ENCODE measurements around the gene ADH1C.
A peak's percentile ranks its signal among the peaks of the same experiment; 100 is the strongest.
"Not testable (repeated sequence)": the region's sequence is repeated elsewhere in the genome, so short reads cannot be mapped to it uniquely, and the experiment has no call there.

ADH1C gene

DNA sequence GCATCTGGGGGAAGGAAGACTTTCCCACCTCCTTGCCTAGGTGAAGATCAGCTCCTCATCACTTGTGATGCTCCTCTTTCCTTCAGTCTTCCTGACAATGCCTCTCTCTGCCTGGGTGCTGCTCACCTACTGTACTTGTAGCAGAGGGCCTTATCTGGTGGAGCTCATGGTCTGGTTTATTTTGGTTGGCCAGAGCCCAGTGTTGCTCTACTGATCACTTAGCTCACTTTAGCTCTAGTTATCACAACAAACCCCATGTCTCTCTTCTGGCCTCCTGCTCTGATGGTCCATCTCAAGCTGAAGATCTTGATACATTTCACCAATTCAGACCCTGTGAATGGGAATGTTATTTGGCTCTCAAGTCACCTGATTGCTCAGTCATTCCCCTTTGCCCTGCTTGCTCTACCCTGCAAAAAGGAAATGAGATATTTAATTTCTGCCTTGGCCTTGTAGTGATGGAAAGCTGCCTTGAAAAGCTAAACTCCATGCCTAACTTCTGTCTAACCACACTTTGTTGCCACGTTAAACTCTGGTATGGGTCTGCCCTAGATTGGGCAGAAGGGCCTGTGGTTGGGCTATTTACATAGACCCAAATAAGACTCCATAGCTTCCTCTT is 30.3 kb upstream of the ADH1C start:
- no peak for TF ChIP-seq Cebpa-rat (IDR thresholded peaks at IDR 0.05)
- no peak overlapping the region for H3K4me3 ChIP-seq
- H3K36me3 ChIP-seq, result no peaks in the 10 kb centered on the region
- H3K9me3 ChIP-seq, result no peaks in the 10 kb centered on the region
- peaks cover 6% of the 10 kb centered on the region for H3K4me1 ChIP-seq
- no peak overlapping the region for H3K9ac ChIP-seq
- no peaks in the 10 kb centered on the region for H3K27me3 ChIP-seq
- H3K4me2 ChIP-seq, result no peak overlapping the region
- no peaks in the 10 kb centered on the region for H4K20me1 ChIP-seq
- no peak overlapping the region for H3K27ac ChIP-seq

DNA sequence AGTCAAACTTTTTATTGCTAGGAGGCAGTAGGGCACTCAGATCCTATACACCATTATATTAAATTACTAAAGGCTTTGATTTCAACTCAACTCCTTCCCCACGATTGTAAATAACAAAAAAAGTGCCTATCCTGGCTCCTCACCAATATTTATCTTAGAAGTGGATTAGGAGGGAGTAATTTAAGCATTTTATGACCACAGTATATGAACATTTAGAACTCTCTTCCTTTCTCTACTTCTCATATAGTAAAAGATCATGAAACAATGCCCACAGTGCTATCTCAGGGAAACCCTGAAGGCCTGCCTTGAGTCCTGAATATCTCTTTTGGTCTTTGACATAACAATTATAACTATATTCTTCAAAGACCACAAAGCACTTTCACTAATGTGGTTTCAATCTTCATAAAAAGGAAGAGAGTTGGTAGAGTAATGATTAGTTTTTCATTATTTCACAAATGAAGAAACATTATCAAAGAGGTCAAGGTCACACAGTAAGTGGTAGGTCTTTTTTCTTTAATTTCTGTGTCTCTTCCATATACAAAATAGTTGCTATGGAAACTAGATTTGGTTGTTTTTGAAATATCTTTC is 29.1 kb upstream of the ADH1C start:
- Histone ChIP-seq H4K20me1 (no peaks in the 10 kb centered on the region), H3K36me3 (no peaks in the 10 kb centered on the region), H3K27me3 (no peaks in the 10 kb centered on the region), H3K4me2 (no peak overlapping the region), H3K27ac (no peak overlapping the region), H3K9me3 (no peaks in the 10 kb centered on the region), H3K9ac (no peak overlapping the region), H3K4me3 (no peak overlapping the region), H3K4me1 (peaks cover 6% of the 10 kb centered on the region)
- no peak for TF ChIP-seq Cebpa-rat (IDR thresholded peaks at IDR 0.05)

DNA sequence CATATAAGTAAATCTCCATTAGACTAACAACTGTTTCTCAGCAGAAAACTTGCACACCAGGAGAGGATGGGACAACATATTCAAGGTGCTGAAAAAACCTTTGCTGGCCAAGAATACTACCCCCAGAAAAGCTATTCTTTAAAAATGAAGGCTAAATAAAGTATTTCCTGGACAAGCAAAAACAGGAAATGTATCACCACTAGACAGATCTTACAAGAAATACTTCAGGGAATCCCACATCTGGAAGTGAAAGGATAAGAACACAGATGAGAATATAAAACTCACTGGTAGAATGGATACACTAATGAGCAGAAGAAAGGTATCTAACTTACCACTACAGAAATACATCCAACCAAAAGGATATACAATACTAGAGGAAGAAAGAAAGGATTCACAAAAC is 27.0 kb upstream of the ADH1C start:
- Histone ChIP-seq H3K4me2 (peak overlapping the region; percentile 32; the same call in 1 of the 2 replicates), H3K27ac (no peak overlapping the region), H3K9me3 (peaks cover 3% of the 10 kb centered on the region; the same call in 1 of the 2 replicates), H3K36me3 (no peaks in the 10 kb centered on the region), H4K20me1 (no peaks in the 10 kb centered on the region), H3K27me3 (no peaks in the 10 kb centered on the region), H3K4me3 (no peak overlapping the region), H3K9ac (no peak overlapping the region), H3K4me1 (peaks cover 6% of the 10 kb centered on the region)
- no peak for TF ChIP-seq Cebpa-rat (IDR thresholded peaks at IDR 0.05)

DNA sequence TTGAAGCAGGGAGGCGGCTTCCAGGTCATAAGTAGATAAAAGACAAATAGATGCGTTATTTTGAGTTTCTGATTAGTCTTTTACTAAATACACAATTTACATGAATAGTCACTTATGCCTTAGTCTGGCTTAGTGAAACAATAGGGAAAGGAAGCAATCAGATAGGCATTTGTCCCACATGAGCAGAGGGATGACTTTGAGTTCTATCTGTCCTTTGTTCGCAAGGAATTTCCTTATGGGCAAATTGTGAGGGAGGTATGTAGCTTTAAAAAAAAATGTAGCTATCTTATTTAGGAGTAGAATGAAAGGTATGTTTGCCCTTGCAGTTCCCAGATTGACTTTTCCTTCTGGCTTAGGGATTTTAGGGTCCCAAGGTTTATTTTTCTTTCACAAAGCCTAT is 26.3 kb upstream of the ADH1C start:
- no peak overlapping the region for H3K4me2 ChIP-seq
- no peak for TF ChIP-seq Cebpa-rat (IDR thresholded peaks at IDR 0.05)
- H3K27me3 ChIP-seq, result no peaks in the 10 kb centered on the region
- no peaks in the 10 kb centered on the region for H3K36me3 ChIP-seq
- H3K9ac ChIP-seq, result no peak overlapping the region
- H4K20me1 ChIP-seq, result no peaks in the 10 kb centered on the region
- no peak overlapping the region for H3K27ac ChIP-seq
- no peak overlapping the region for H3K4me3 ChIP-seq
- peaks cover 3% of the 10 kb centered on the region; the same call in 1 of the 2 replicates for H3K9me3 ChIP-seq
- H3K4me1 ChIP-seq, result peaks cover 6% of the 10 kb centered on the region

DNA sequence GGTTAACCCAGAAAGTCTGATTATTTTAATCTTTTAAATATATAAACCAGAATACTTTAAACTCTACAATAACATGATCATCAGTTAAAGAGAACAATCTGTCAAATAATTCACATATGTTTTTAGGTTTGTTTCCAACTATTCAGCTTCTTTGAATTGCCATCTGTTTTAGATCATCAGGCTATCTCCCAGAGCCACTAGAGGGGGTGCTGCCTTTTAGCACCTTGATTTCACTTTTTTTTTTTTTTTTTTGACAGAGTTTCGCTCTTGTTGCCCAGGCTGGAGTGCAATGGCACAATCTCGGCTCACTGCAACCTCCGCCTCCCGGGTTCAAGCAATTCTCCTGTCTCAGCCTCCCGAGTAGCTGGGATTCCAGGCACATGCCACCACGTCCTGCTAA is 24.8 kb upstream of the ADH1C start:
- H3K36me3 ChIP-seq, H3K4me1 ChIP-seq, H3K27me3 ChIP-seq, H3K9me3 ChIP-seq, H4K20me1 ChIP-seq, H3K4me2 ChIP-seq, H3K27ac ChIP-seq, H3K4me3 ChIP-seq, H3K9ac ChIP-seq: not testable (repeated sequence)

DNA sequence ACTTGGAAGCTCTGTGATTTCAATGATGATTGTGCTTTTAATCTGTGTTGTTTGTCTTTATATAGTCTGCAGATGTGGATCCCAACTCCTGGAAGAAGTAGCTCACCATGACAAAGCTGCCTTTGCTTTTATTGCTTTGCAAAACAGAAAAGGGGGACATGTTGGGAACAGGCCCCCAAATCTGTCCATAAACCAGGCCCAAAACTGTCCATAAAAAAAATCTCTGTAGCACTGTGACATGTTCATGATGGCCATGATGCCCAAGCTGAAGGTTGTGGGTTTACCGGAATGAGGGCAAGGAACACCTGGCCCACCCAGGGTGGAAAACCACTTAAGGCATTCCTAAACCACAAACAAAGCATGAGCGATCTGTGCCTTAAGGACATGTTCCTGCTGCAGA is 19.9 kb upstream of the ADH1C start:
- H3K4me2 ChIP-seq, H3K4me3 ChIP-seq, H3K27ac ChIP-seq, H3K27me3 ChIP-seq, H3K9ac ChIP-seq, H4K20me1 ChIP-seq, H3K4me1 ChIP-seq, H3K36me3 ChIP-seq: not testable (repeated sequence)
- peaks cover 13% of the 10 kb centered on the region for H3K9me3 ChIP-seq

DNA sequence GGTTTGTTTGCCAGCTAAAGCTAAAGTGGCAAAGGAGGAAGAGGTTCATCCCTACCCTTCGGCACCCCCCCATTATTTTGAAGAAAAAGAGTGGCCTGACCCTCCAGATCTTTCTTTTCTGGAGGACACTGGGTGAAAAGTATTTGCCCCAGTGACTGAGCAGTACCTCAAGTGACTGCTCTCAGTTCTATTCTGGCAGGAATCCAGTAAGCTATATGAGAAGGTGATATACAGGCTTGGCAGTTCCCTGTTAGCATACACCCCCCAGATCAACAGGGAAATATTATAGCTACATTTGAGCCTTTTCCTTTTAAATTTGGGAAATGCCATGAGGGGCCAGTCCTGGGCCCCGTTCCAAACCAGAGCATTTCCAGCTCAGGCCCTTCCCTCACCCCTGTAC is 15.3 kb upstream of the ADH1C start:
- not testable (repeated sequence) for H3K9ac ChIP-seq, H3K4me2 ChIP-seq, H3K27ac ChIP-seq, H4K20me1 ChIP-seq, H3K36me3 ChIP-seq, H3K4me1 ChIP-seq, H3K27me3 ChIP-seq, H3K4me3 ChIP-seq
- H3K9me3 ChIP-seq, result peaks cover 10% of the 10 kb centered on the region

DNA sequence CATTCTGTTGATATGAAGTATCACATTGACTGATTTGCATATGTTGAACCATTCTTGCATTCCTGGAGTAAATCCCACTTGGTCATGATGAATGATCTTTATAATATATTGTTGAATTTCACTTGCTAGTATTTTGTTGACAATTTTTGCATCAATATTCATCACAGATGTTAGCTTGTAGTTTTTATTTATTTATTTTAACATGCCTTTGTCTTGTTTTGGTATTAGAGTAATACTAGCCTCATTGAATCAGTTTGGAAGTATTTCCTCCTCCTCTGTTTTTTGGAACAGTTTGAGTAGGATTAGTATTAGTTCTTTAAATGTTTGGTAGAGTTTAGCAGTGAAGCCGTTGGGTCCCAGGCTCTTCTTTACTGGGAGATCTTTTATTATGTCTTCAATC is 13.9 kb upstream of the ADH1C start:
- no peaks in the 10 kb centered on the region for H3K36me3 ChIP-seq
- no peak overlapping the region for H3K4me3 ChIP-seq
- TF ChIP-seq Cebpa-rat (IDR thresholded peaks at IDR 0.05), result no peak
- H3K4me2 ChIP-seq, result no peak overlapping the region
- H3K9ac ChIP-seq, result no peak overlapping the region
- no peaks in the 10 kb centered on the region for H3K4me1 ChIP-seq
- H3K27ac ChIP-seq, result no peak overlapping the region
- H3K27me3 ChIP-seq, result no peaks in the 10 kb centered on the region
- no peaks in the 10 kb centered on the region for H3K9me3 ChIP-seq
- no peaks in the 10 kb centered on the region for H4K20me1 ChIP-seq

DNA sequence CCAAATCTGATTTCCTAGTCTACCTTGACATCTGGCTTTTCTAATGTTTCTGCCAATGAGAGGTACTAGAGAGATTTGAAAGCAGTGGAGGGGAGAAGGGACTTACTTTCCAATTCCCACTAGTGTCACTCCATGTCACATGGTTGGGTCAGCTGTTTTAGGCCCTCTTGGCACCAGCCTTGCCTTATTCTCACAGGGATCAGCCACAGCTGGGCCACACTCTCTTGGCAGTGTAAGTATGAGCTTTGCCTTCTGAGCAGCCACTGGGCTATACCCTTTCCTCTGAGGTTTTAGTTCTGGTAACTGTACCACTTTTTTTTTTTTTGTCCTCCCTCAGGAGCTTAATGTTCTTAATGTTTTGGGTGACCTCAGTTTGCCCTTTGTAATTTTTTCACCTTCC is 10.2 kb upstream of the ADH1C start:
- H4K20me1 ChIP-seq, result no peaks in the 10 kb centered on the region
- TF ChIP-seq Cebpa-rat (IDR thresholded peaks at IDR 0.05), result no peak
- no peak overlapping the region for H3K27ac ChIP-seq
- H3K27me3 ChIP-seq, result no peaks in the 10 kb centered on the region
- no peak overlapping the region for H3K4me3 ChIP-seq
- H3K36me3 ChIP-seq, result no peaks in the 10 kb centered on the region
- no peaks in the 10 kb centered on the region for H3K4me1 ChIP-seq
- H3K4me2 ChIP-seq, result no peak overlapping the region
- peaks cover 9% of the 10 kb centered on the region; the same call in 1 of the 2 replicates for H3K9me3 ChIP-seq
- H3K9ac ChIP-seq, result no peak overlapping the region

DNA sequence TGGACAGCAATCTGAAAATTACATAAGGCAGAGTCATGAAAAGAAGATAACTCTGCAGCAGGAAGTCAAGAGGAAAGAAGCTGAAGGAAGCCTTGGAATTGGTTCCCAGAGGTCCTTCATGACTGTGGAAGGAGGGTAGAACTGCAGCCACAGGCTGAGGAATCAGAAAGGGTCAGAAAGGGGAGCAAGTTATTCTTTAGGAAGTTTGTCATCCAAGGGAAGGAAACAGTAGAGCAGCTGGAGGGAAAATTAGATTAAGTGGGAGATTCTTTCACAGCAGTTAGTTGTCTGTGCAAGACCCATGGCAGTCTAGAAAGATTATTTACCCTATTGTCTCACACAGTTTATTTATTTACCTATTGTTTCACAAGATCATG is 9.3 kb upstream of the ADH1C start:
- H3K36me3 ChIP-seq, result no peaks in the 10 kb centered on the region
- no peak overlapping the region for H3K4me2 ChIP-seq
- H3K4me3 ChIP-seq, result no peak overlapping the region
- H3K27me3 ChIP-seq, result no peaks in the 10 kb centered on the region
- H3K9ac ChIP-seq, result no peak overlapping the region
- no peaks in the 10 kb centered on the region for H4K20me1 ChIP-seq
- H3K4me1 ChIP-seq, result no peaks in the 10 kb centered on the region
- peaks cover 9% of the 10 kb centered on the region; the same call in 1 of the 2 replicates for H3K9me3 ChIP-seq
- TF ChIP-seq Cebpa-rat (IDR thresholded peaks at IDR 0.05), result no peak
- H3K27ac ChIP-seq, result no peak overlapping the region

Data from BLaER1 (cell line).